OCI-LY1 (cell line): Measurements from ENCODE around the gene ABCC4.

Experiments used
- CTCF ChIP-seq: fragments of 200-600 bp; sonication (generic), shearing (Covaris generic); IDR thresholded peaks from 2 replicates; pipeline ENCODE4 v1.5.1; 2017; ENCODE audit warnings: mild to moderate bottlenecking, antibody characterized with exemption, low read length, moderate library complexity, mixed read lengths
- EZH2 ChIP-seq: fragments of 200-600 bp; sonication (generic), shearing (Covaris generic); IDR thresholded peaks from 2 replicates; pipeline ENCODE4 v1.8.0; 2017; ENCODE audit warnings: borderline replicate concordance, mixed run types, mild to moderate bottlenecking, antibody characterized with exemption, low read length, moderate library complexity, mixed read lengths

GRCh38 chr13:95216182-95216581, 85.1 kb downstream of the ABCC4 start:
- TF ChIP-seq CTCF (no peak), EZH2 (no peak)
